ENCODE data around the gene ABCC10.
"Not testable (repeated sequence)": the region's sequence is repeated elsewhere in the genome, so short reads cannot be mapped to it uniquely, and the experiment has no call there.

The ABCC10 gene

GRCh38 chr6:43496370-43497128 is 69.2 kb downstream of the ABCC10 start:
- peak; percentile 62 for DNase-seq (ENCODE audit: low read depth)

DNA sequence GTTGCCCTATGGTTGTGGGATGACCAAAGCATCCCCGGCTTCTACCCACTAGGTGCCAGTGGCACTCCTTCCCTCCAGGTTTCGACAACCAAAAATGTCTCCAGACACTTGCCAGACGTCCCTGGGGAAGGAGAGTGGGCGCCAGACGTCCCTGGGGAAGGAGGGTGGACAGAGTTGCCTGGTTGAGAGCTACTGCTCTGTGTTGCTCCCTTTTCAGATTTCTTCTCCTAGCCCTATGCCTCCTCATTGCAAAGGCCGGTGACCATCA is 69.7 kb downstream of the ABCC10 start:
- no peak for DNase-seq (ENCODE audit: low read depth)

DNA sequence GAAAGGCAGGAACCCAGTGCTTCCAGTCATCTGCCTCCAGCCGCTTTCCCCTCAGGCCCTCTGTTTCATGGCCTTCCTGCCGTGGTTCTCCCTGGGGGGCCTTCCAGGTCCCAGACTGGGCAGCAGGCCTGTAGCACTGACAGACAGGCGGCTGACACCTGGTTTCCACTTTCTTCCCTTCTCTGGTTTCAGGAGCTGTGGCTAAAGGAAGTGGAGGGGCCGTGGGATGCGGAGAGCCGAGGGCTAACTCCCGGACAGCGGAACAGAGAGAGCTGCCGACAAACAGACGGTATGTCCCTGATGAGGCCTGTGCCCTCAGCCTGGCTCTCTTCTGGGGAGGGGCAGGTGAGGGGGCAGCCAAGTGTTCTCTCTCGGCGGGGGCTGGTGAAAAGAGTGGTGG is 70.3 kb downstream of the ABCC10 start:
- no peak for DNase-seq (ENCODE audit: low read depth)

- DNase-seq (ENCODE audit: low read depth), result not testable (repeated sequence)
These were observed 71.0 kb downstream of the ABCC10 start for GRCh38 chr6:43498291-43498690.

DNA sequence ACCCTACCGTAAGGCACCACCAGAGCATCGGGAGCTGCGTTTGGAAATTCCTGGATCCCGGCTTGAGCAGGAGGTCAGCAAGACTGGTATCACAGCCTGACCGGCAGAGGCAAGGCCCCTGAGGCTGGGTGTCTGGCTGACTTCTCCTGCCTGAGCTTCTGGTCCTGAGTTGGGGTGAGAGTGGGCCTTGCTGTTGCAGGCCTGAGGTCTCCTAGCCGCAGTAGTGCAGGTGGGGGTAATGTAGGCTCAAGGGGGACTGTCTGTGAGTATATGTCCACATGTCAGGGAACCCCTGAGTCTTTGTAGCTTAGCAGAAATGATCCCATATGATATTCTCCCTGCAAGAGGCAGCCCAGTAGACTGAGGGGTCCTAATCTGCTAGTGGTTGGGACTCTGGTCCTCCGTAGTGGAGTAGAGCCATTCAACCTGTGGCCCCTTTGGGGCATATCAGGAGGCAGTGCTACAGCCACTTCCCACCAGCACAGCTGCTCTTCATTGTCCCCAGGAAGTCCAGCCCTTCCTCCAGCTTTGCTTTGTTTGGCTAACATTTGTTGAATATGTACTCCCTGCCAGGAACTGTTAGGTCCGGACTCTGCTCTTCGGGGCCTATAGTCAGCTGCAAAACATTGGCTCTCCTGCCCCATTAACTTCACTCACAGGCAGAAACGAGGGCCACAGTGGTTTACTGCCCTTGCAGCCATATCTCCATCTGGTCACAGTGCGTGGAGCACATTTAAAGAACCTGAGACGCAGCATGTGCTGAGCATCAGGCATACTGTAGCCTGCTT is 71.9 kb downstream of the ABCC10 start:
- DNase-seq (ENCODE audit: low read depth), result no peak
